Measurements from ENCODE around the gene MYH3. TPM values are rescaled to one million over a fixed set of nuclear protein-coding genes. Genes with fewer than 3 reads are reported as not detected.

The MYH3 gene
- total RNA-seq, 2 donors from 2014 or later = 1.7 to 2.0 TPM

DNA sequence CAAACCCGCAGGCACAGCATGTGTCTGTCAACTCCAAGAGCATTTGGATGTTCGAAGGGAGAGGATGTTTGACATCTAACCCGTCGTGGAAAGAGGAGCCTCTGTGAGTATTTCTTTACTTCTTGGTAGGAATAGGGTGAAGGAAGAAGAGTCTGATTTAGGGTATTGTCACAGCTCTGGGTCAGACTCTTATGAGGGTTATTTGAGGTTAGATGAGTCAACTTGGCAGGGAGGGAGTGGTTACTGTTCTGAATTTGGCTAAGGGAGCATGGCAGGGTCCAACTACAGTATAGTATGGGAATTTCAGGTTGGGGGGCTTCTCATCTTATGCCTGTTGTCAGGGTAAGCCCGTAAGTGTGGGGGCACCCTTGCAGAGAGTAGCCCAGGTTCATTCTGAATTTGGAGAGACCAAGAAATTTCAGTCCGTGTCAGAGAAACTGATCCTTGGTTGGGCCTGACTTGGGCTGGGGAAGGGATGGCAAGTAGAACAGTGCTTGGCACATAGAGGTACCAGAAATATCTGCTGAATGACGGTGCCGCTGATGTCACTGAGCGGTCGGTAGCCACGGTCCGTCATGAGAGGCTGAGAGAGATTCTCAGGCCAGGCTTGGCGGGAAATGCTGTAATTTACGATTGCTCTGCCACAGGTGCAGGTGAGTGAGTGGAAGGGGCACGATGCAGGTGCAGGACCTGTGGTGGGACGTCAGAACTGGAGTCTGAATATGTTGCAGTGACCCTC lies 43.2 kb downstream of the MYH3 start:
- Histone ChIP-seq H3K9me3 (ENCODE audit: control insufficient read depth, low read length) (no peaks in the 10 kb centered on the region), H3K9ac (ENCODE audit: extremely low read depth, low read length, poor library complexity, severe bottlenecking) (no peak overlapping the region), H3K4me1 (ENCODE audit: control insufficient read depth, insufficient read depth, low read length) (no peaks in the 10 kb centered on the region), H3K27ac (ENCODE audit: low read depth, low read length) (no peak overlapping the region), H3K36me3 (ENCODE audit: control insufficient read depth, insufficient read depth, low read length) (no peaks in the 10 kb centered on the region), H3K4me3 (ENCODE audit: low read length) (no peak overlapping the region), H3K27me3 (ENCODE audit: control insufficient read depth, insufficient read depth, low read length, poor library complexity, severe bottlenecking) (no peaks in the 10 kb centered on the region)
- no peak for DNase-seq
- WGBS, 2 experiments (ENCODE audit: insufficient coverage in 1 of 2, insufficient read length in 1 of 2) = 91% methylated on average over 16 of the region's 16 CpGs
- H3K4me3 Mint-ChIP-seq = no peak overlapping the region
- no peaks in the 10 kb centered on the region for H3K27me3 Mint-ChIP-seq (ENCODE audit: insufficient read depth)
- no peaks in the 10 kb centered on the region for H3K36me3 Mint-ChIP-seq (ENCODE audit: low read depth)
- TF ChIP-seq, protein P1, sequence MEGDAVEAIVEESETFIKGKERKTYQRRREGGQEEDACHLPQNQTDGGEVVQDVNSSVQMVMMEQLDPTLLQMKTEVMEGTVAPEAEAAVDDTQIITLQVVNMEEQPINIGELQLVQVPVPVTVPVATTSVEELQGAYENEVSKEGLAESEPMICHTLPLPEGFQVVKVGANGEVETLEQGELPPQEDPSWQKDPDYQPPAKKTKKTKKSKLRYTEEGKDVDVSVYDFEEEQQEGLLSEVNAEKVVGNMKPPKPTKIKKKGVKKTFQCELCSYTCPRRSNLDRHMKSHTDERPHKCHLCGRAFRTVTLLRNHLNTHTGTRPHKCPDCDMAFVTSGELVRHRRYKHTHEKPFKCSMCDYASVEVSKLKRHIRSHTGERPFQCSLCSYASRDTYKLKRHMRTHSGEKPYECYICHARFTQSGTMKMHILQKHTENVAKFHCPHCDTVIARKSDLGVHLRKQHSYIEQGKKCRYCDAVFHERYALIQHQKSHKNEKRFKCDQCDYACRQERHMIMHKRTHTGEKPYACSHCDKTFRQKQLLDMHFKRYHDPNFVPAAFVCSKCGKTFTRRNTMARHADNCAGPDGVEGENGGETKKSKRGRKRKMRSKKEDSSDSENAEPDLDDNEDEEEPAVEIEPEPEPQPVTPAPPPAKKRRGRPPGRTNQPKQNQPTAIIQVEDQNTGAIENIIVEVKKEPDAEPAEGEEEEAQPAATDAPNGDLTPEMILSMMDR (conservative IDR thresholded peaks at IDR 0.05) = no peak
- no peak overlapping the region for H3K27ac Mint-ChIP-seq
- peaks cover 4% of the 10 kb centered on the region for H3K4me1 Mint-ChIP-seq
- no peaks in the 10 kb centered on the region for H3K9me3 Mint-ChIP-seq

GRCh38 chr17:10612957-10613744 lies 44.0 kb downstream of the MYH3 start:
- Mint-ChIP-seq H3K27me3 (ENCODE audit: insufficient read depth) (no peaks in the 10 kb centered on the region), H3K4me3 (no peak overlapping the region), H3K9me3 (no peaks in the 10 kb centered on the region), H3K27ac (no peak overlapping the region), H3K36me3 (ENCODE audit: low read depth) (no peaks in the 10 kb centered on the region), H3K4me1 (peaks cover 4% of the 10 kb centered on the region)
- Histone ChIP-seq H3K9ac (ENCODE audit: extremely low read depth, low read length, poor library complexity, severe bottlenecking) (no peak overlapping the region), H3K27ac (ENCODE audit: low read depth, low read length) (no peak overlapping the region), H3K9me3 (ENCODE audit: control insufficient read depth, low read length) (no peaks in the 10 kb centered on the region), H3K4me3 (ENCODE audit: low read length) (no peak overlapping the region), H3K27me3 (ENCODE audit: control insufficient read depth, insufficient read depth, low read length, poor library complexity, severe bottlenecking) (no peaks in the 10 kb centered on the region), H3K36me3 (ENCODE audit: control insufficient read depth, insufficient read depth, low read length) (no peaks in the 10 kb centered on the region), H3K4me1 (ENCODE audit: control insufficient read depth, insufficient read depth, low read length) (no peaks in the 10 kb centered on the region)
- DNase-seq = no peak
- TF ChIP-seq, protein P1 (conservative IDR thresholded peaks at IDR 0.05) = no peak
- 88 to 89% methylated on average over 6 of the region's 6 CpGs for WGBS, 2 experiments (ENCODE audit: insufficient coverage in 1 of 2, insufficient read length in 1 of 2)

- Histone ChIP-seq H3K27ac (ENCODE audit: low read depth, low read length) (no peak overlapping the region), H3K4me3 (ENCODE audit: low read length) (no peak overlapping the region), H3K4me1 (ENCODE audit: control insufficient read depth, insufficient read depth, low read length) (no peaks in the 10 kb centered on the region), H3K9me3 (ENCODE audit: control insufficient read depth, low read length) (no peaks in the 10 kb centered on the region), H3K27me3 (ENCODE audit: control insufficient read depth, insufficient read depth, low read length, poor library complexity, severe bottlenecking) (no peaks in the 10 kb centered on the region), H3K36me3 (ENCODE audit: control insufficient read depth, insufficient read depth, low read length) (no peaks in the 10 kb centered on the region), H3K9ac (ENCODE audit: extremely low read depth, low read length, poor library complexity, severe bottlenecking) (no peak overlapping the region)
- Mint-ChIP-seq H3K4me1 (peaks cover 2% of the 10 kb centered on the region), H3K9me3 (no peaks in the 10 kb centered on the region), H3K27ac (no peak overlapping the region), H3K36me3 (ENCODE audit: low read depth) (no peaks in the 10 kb centered on the region), H3K27me3 (ENCODE audit: insufficient read depth) (no peaks in the 10 kb centered on the region), H3K4me3 (no peak overlapping the region)
- no peak for DNase-seq
- TF ChIP-seq, protein P1 (conservative IDR thresholded peaks at IDR 0.05) = no peak
- 95 to 97% methylated on average over 7 to 8 of the region's 8 CpGs for WGBS, 2 experiments (ENCODE audit: insufficient coverage in 1 of 2, insufficient read length in 1 of 2)
Observed at GRCh38 chr17:10610884-10611283, 46.2 kb downstream of the MYH3 start.
